CD14-positive monocyte (primary cell): Measurements from ENCODE around the gene TXNDC15. TPM values are rescaled to one million over a fixed set of nuclear protein-coding genes. Genes with fewer than 3 reads are reported as not detected.

Source experiments
- DNase-seq, 3 donors: peaks; one replicate each; pipeline ENCODE4 v3.0.0-alpha.2; 2011 to 2022
- H2AFZ ChIP-seq: 2 replicates; pipeline ENCODE4 v1.6.0; 2012; ENCODE audit warnings: mild to moderate bottlenecking, low read depth, low read length, inconsistent platforms; ENCODE audit not compliant: insufficient read depth, poor library complexity, severe bottlenecking
- H3K27ac ChIP-seq, 2 donors: 1 replicate in 1 of 2; 2 replicates in 1 of 2; pipeline ENCODE4 v1.5.1; 2012 to 2013; ENCODE audit warnings: low read length in 2 of 2, control low read depth in 1 of 2, inconsistent platforms in 1 of 2, low read depth in 1 of 2, mild to moderate bottlenecking in 1 of 2
- H3K27me3 ChIP-seq, 2 donors: one replicate each; pipeline versions ENCODE4 v1.6.0 to v1.6.1; 2011 to 2013; ENCODE audit warnings: low read length in 2 of 2; ENCODE audit not compliant: control insufficient read depth in 2 of 2, insufficient read depth in 2 of 2
- H3K36me3 ChIP-seq, 2 donors: replicated peaks in 1 of 2; 1 replicate in 1 of 2; 2 replicates in 1 of 2; pipeline versions ENCODE4 v1.5.1 to v1.6.1; 2012 to 2013; ENCODE audit warnings: low read length in 2 of 2, control low read depth in 1 of 2, inconsistent platforms in 1 of 2, mild to moderate bottlenecking in 1 of 2; ENCODE audit not compliant: insufficient read depth in 2 of 2, control insufficient read depth in 1 of 2
- H3K4me1 ChIP-seq, 2 donors: 1 replicate in 1 of 2; 2 replicates in 1 of 2; pipeline versions ENCODE4 v1.5.1 to v1.6.1; 2012 to 2013; ENCODE audit warnings: low read length in 2 of 2, control low read depth in 1 of 2, inconsistent platforms in 1 of 2, mild to moderate bottlenecking in 1 of 2, moderate library complexity in 1 of 2; ENCODE audit not compliant: insufficient read depth in 2 of 2, control insufficient read depth in 1 of 2
- H3K4me2 ChIP-seq: replicated peaks from 2 replicates; pipeline ENCODE3; 2012; ENCODE audit warnings: low read length, moderate library complexity, mild to moderate bottlenecking; ENCODE audit not compliant: poor library complexity, severe bottlenecking; ENCODE audit errors: extremely low read depth
- H3K4me3 ChIP-seq, 3 experiments: fragments of 200-600 bp in 1 of 3; sonication (generic) in 1 of 3; replicated peaks in 1 of 3; 1 replicate in 2 of 3; 2 replicates in 1 of 3; pipeline ENCODE4 v1.5.1; 2011 to 2013; ENCODE audit warnings: low read length in 3 of 3, mild to moderate bottlenecking in 3 of 3, control low read depth in 2 of 3, low read depth in 2 of 3, inconsistent platforms in 1 of 3, moderate library complexity in 1 of 3
- H3K79me2 ChIP-seq: 2 replicates; pipeline ENCODE4 v1.6.0; 2012; ENCODE audit warnings: mild to moderate bottlenecking, control low read depth, inconsistent platforms, low read length, moderate library complexity; ENCODE audit not compliant: insufficient read depth
- H3K9ac ChIP-seq: 2 replicates; pipeline ENCODE4 v1.6.0; 2017; ENCODE audit warnings: low read length, mild to moderate bottlenecking; ENCODE audit not compliant: insufficient read depth, poor library complexity, severe bottlenecking
- H3K9me3 ChIP-seq, 2 donors: replicated peaks in 1 of 2; 1 replicate in 1 of 2; 2 replicates in 1 of 2; pipeline versions ENCODE4 v1.5.1 to v1.6.1; 2012 to 2013; ENCODE audit warnings: low read length in 2 of 2, control low read depth in 1 of 2; ENCODE audit not compliant: control insufficient read depth in 1 of 2, insufficient read depth in 1 of 2
- H4K20me1 ChIP-seq: 2 replicates; pipeline ENCODE4 v1.6.0; 2012; ENCODE audit warnings: mild to moderate bottlenecking, low read length, control low read depth, moderate library complexity; ENCODE audit not compliant: insufficient read depth
- H3K27ac Mint-ChIP-seq, 7 donors: one replicate each; pipeline ENCODE4 v1.8.0; 2020; ENCODE audit warnings: mild to moderate bottlenecking in 7 of 7, mixed read lengths in 7 of 7, moderate library complexity in 6 of 7, inconsistent platforms in 2 of 7
- H3K27me3 Mint-ChIP-seq, 3 donors: one replicate each; pipeline ENCODE4 v1.8.0; 2021 to 2022; ENCODE audit warnings: low read depth in 3 of 3, mild to moderate bottlenecking in 3 of 3, mixed read lengths in 3 of 3, moderate library complexity in 3 of 3, inconsistent platforms in 1 of 3
- H3K36me3 Mint-ChIP-seq, 2 donors: one replicate each; pipeline ENCODE4 v1.8.0; 2020; ENCODE audit warnings: mixed read lengths in 2 of 2, inconsistent platforms in 1 of 2, mild to moderate bottlenecking in 1 of 2
- H3K4me1 Mint-ChIP-seq: one replicate; pipeline ENCODE4 v1.8.0; 2020; ENCODE audit warnings: mild to moderate bottlenecking, mixed read lengths
- H3K4me3 Mint-ChIP-seq, 2 donors: one replicate each; pipeline ENCODE4 v1.8.0; 2020; ENCODE audit warnings: mild to moderate bottlenecking in 2 of 2, mixed read lengths in 2 of 2, moderate library complexity in 1 of 2
- H3K9me3 Mint-ChIP-seq, 7 donors: one replicate each; pipeline ENCODE4 v1.8.0; 2020 to 2022; ENCODE audit warnings: mixed read lengths in 7 of 7, mild to moderate bottlenecking in 6 of 7, moderate library complexity in 6 of 7, inconsistent platforms in 2 of 7
- WGBS: methylation state at CpG from one replicate; pipeline ENCODE4 v1.1.5; 2013; ENCODE audit warnings: missing lambda C conversion rate; ENCODE audit not compliant: insufficient coverage; 5-methylcytosine and 5-hydroxymethylcytosine counted together
- intact Hi-C, 2 donors: fragments of 100-400 bp; cut with micrococcal nuclease; formaldehyde crosslinking; loops; one replicate each; pipeline versions ENCODE4 v1.15.0 to v1.15.1; 2023
- polyA plus RNA-seq, 3 donors: library from polyadenylated mRNA; depleted of rRNA in 1 of 3; unstranded in 2 of 3; stranded (reverse) in 1 of 3; fragments of 300-500 nt in 2 of 3; fragments of >200 nt in 1 of 3; fragmentation: Illumina TruSeq in 2 of 3; gene quantifications; 1 replicate in 2 of 3; 2 replicates in 1 of 3; pipeline ENCODE4 v1.2.3, GENCODE V29; 2012 to 2021
- TF ChIP-seq, protein P1 (sequence below): fragments of 200-600 bp; IDR thresholded peaks from one replicate; pipeline ENCODE4 v1.8.0; 2022; ENCODE audit warnings: antibody characterized with exemption, mild to moderate bottlenecking

The TXNDC15 gene
- polyA plus RNA-seq, 3 donors = 24.1 to 30.9 (median 28.0) TPM

DNA sequence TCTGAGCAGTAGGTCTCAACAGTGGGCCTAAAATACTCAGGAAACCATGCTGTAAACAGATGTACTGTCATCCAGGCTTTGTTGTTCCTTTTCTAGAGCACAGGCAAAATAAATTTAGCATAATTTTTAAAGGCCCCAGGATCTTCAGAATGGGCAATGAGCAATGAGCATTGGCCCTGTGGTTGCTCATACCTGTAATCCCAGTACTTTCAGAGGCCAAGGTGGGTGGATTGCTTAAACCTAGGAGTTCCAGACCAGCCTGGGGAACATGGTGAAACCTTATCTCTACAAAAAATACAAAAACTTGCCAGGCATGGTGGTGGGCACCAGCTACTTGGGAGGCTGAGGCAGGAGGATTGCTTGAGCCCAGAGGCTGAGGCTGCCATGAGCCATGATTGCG, 17.3 kb downstream of the TXNDC15 start:
- peaks cover 0 to 7% (median 0%) of the 10 kb centered on the region in 7 donors for H3K9me3 Mint-ChIP-seq
- H3K9ac ChIP-seq = no peak overlapping the region
- no peak overlapping the region for H3K27ac Mint-ChIP-seq
- no peaks in the 10 kb centered on the region for H3K4me1 Mint-ChIP-seq
- no peak overlapping the region for H3K27ac ChIP-seq
- no peaks in the 10 kb centered on the region for H3K27me3 ChIP-seq
- H3K4me2 ChIP-seq = no peak overlapping the region
- H3K4me1 ChIP-seq = no peaks in the 10 kb centered on the region
- peaks cover 7% of the 10 kb centered on the region for H3K79me2 ChIP-seq
- peaks cover 58 to 62% of the 10 kb centered on the region in 2 donors for H3K36me3 Mint-ChIP-seq
- WGBS = no CpG with 5 or more reads among the region's 1 CpG
- no peak overlapping the region for H2AFZ ChIP-seq
- DNase-seq = no peak
- TF ChIP-seq, protein P1, sequence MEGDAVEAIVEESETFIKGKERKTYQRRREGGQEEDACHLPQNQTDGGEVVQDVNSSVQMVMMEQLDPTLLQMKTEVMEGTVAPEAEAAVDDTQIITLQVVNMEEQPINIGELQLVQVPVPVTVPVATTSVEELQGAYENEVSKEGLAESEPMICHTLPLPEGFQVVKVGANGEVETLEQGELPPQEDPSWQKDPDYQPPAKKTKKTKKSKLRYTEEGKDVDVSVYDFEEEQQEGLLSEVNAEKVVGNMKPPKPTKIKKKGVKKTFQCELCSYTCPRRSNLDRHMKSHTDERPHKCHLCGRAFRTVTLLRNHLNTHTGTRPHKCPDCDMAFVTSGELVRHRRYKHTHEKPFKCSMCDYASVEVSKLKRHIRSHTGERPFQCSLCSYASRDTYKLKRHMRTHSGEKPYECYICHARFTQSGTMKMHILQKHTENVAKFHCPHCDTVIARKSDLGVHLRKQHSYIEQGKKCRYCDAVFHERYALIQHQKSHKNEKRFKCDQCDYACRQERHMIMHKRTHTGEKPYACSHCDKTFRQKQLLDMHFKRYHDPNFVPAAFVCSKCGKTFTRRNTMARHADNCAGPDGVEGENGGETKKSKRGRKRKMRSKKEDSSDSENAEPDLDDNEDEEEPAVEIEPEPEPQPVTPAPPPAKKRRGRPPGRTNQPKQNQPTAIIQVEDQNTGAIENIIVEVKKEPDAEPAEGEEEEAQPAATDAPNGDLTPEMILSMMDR = no peak
- H3K36me3 ChIP-seq = peaks cover 45 to 86% of the 10 kb centered on the region in 2 donors
- H3K4me3 Mint-ChIP-seq = no peak overlapping the region
- intact Hi-C loops = no loop called here
- H3K27me3 Mint-ChIP-seq = no peaks in the 10 kb centered on the region
- no peak overlapping the region for H3K4me3 ChIP-seq
- no peaks in the 10 kb centered on the region for H3K9me3 ChIP-seq
- peaks cover 27% of the 10 kb centered on the region for H4K20me1 ChIP-seq

DNA sequence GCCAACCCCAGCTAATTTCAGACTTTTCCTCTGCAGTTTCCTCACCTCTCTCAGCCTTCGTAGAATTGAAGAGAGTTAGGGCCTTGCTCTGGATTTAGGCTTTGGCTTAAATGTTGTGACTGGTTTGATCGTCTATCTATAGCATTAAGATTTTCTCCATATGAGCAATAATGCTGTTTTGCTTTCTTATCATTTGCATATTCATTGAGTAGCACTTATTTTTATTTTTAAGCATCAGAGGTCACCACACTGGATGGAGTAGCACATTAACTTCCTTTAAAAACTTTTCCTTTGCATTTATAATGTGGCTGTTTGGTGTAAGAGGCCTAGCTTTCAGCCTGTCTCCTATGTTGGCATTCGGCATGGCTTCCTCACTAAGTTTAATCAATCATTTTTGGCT, 18.1 kb downstream of the TXNDC15 start:
- Histone ChIP-seq H3K36me3 (peaks cover 45 to 86% of the 10 kb centered on the region in 2 donors), H4K20me1 (peaks cover 20% of the 10 kb centered on the region), H3K79me2 (peaks cover 3% of the 10 kb centered on the region), H3K9me3 (no peaks in the 10 kb centered on the region), H3K27me3 (no peaks in the 10 kb centered on the region), H3K4me3 (no peak overlapping the region), H3K9ac (no peak overlapping the region), H3K4me2 (no peak overlapping the region), H3K4me1 (no peaks in the 10 kb centered on the region), H3K27ac (no peak overlapping the region), H2AFZ (no peak overlapping the region)
- intact Hi-C loops = no loop called here
- WGBS = no CpG with 5 or more reads among the region's 3 CpGs
- DNase-seq = no peak
- Mint-ChIP-seq H3K36me3 (peaks cover 59 to 67% of the 10 kb centered on the region in 2 donors), H3K4me3 (no peak overlapping the region), H3K9me3 (peaks cover 0 to 7% (median 0%) of the 10 kb centered on the region in 7 donors), H3K27me3 (no peaks in the 10 kb centered on the region), H3K4me1 (no peaks in the 10 kb centered on the region), H3K27ac (peak overlapping the region in 2 of 7 donors; percentile 21 to 35)
- TF ChIP-seq, protein P1 = no peak
